Measurements from ENCODE around the gene COL28A1. TPM values are rescaled to one million over a fixed set of nuclear protein-coding genes. Genes with fewer than 3 reads are reported as not detected.

COL28A1 gene
- total and polyA plus RNA-seq, 4 donors: 1.3 to 10.2 (median 3.2) TPM

DNA sequence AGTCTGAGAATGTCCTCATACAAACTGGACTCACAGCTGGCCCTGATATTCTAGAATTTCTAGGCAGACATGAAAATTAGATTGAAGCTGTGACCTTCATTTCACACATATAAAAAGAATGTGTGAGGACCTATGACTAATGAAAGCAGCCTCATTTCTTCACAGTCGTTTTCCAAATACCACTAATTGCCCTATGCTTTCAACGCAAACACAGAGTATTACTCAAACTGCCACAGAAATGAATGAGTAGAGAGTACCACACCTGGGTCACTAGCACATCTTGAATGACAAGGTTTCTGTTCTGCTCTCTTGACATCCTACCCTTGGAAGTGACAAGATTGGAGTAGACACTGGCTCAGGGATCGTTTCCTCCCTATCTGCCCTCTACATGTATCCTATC is 211.0 kb downstream of the COL28A1 start:
- ATAC-seq (ENCODE audit: insufficient read depth, low FRiP score) (no peak), DNase-seq (no peak)
- 78 to 86% methylated on average over 3 of the region's 3 CpGs for WGBS, 2 donors
- Histone ChIP-seq H3K4me3 (no peak overlapping the region), H3K27ac (ENCODE audit: low read depth in 1 of 2, low read length in 1 of 2) (no peak overlapping the region), H3K27me3 (ENCODE audit: control insufficient read depth in 3 of 3, insufficient read depth in 3 of 3, low read length in 2 of 3) (no peaks in the 10 kb centered on the region), H3K36me3 (ENCODE audit: control insufficient read depth in 4 of 4, insufficient read depth in 4 of 4, low read length in 4 of 4) (no peaks in the 10 kb centered on the region), H3K9me3 (ENCODE audit: control insufficient read depth in 4 of 4, insufficient read depth in 3 of 4, low read length in 3 of 4) (no peaks in the 10 kb centered on the region), H3K4me1 (ENCODE audit: control insufficient read depth in 5 of 5, insufficient read depth in 5 of 5, low read length in 5 of 5) (peaks cover 0 to 5% (median 0%) of the 10 kb centered on the region in 5 donors), H3K9ac (ENCODE audit: insufficient read depth in 1 of 2, low read length in 2 of 2) (no peak overlapping the region)
- TF ChIP-seq, protein P1, sequence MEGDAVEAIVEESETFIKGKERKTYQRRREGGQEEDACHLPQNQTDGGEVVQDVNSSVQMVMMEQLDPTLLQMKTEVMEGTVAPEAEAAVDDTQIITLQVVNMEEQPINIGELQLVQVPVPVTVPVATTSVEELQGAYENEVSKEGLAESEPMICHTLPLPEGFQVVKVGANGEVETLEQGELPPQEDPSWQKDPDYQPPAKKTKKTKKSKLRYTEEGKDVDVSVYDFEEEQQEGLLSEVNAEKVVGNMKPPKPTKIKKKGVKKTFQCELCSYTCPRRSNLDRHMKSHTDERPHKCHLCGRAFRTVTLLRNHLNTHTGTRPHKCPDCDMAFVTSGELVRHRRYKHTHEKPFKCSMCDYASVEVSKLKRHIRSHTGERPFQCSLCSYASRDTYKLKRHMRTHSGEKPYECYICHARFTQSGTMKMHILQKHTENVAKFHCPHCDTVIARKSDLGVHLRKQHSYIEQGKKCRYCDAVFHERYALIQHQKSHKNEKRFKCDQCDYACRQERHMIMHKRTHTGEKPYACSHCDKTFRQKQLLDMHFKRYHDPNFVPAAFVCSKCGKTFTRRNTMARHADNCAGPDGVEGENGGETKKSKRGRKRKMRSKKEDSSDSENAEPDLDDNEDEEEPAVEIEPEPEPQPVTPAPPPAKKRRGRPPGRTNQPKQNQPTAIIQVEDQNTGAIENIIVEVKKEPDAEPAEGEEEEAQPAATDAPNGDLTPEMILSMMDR (IDR thresholded peaks at IDR 0.05; ENCODE audit: control extremely low read depth, extremely low read depth): no peak

DNA sequence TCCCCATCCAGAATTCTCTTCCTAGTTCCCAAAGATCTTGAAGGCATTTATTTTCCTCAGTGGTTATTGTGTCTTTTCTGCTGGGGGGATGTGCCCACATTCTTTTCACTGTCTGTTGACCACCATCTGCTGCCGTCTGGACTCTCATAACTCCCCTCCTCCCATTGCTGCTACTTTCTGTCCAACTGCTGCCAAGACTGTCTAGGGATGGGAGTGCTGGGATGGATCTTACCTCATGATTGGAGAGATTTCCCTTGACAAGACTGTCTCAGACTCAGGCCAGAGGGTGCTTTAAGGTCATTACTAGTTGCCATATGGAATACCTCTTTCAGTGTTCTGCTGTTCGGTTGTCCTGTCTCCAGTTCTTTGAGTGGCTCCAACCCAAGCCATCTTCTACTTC is 211.8 kb downstream of the COL28A1 start:
- Histone ChIP-seq H3K9me3 (ENCODE audit: control insufficient read depth in 4 of 4, insufficient read depth in 3 of 4, low read length in 3 of 4) (no peaks in the 10 kb centered on the region), H3K36me3 (ENCODE audit: control insufficient read depth in 4 of 4, insufficient read depth in 4 of 4, low read length in 4 of 4) (no peaks in the 10 kb centered on the region), H3K4me1 (ENCODE audit: control insufficient read depth in 5 of 5, insufficient read depth in 5 of 5, low read length in 5 of 5) (peaks cover 0 to 5% (median 0%) of the 10 kb centered on the region in 5 donors), H3K4me3 (no peak overlapping the region), H3K27ac (ENCODE audit: low read depth in 1 of 2, low read length in 1 of 2) (no peak overlapping the region), H3K9ac (ENCODE audit: insufficient read depth in 1 of 2, low read length in 2 of 2) (no peak overlapping the region), H3K27me3 (ENCODE audit: control insufficient read depth in 3 of 3, insufficient read depth in 3 of 3, low read length in 2 of 3) (no peaks in the 10 kb centered on the region)
- ATAC-seq (ENCODE audit: insufficient read depth, low FRiP score) (no peak), DNase-seq (no peak)
- 94% methylated on average over 2 of the region's 2 CpGs for WGBS, 2 donors
- TF ChIP-seq, protein P1 (IDR thresholded peaks at IDR 0.05; ENCODE audit: control extremely low read depth, extremely low read depth): no peak

DNA sequence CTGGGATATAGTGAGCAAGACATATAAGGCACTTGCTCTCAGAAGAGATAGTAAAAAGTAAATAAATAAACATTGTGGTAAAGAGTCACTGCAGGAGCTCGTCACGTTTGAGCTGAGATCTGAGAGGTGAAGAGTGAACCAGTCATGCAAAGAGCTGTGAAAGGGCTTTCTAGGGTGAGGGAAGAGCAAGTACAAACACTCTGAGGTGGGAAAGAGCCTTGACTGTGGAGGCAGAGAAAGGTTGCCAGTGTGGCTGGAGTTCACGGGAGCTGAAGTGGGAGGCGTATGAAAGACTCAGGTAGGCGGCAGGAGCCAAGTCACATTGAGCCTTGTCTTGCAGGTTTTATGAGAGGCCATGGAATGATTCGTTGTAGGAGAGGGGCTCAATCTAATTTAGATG is 212.3 kb downstream of the COL28A1 start:
- no peak overlapping the region for H3K27ac ChIP-seq (ENCODE audit: low read depth in 1 of 2, low read length in 1 of 2)
- TF ChIP-seq, protein P1 (IDR thresholded peaks at IDR 0.05; ENCODE audit: control extremely low read depth, extremely low read depth): no peak
- H3K9me3 ChIP-seq (ENCODE audit: control insufficient read depth in 4 of 4, insufficient read depth in 3 of 4, low read length in 3 of 4): no peaks in the 10 kb centered on the region
- 54 to 78% methylated on average over 6 of the region's 6 CpGs for WGBS, 2 donors
- H3K9ac ChIP-seq (ENCODE audit: insufficient read depth in 1 of 2, low read length in 2 of 2): no peak overlapping the region
- H3K4me1 ChIP-seq (ENCODE audit: control insufficient read depth in 5 of 5, insufficient read depth in 5 of 5, low read length in 5 of 5): peaks cover 0 to 5% (median 0%) of the 10 kb centered on the region in 5 donors
- ATAC-seq (ENCODE audit: insufficient read depth, low FRiP score) (no peak), DNase-seq (peak in 2 of 3 donors; percentile 29 to 36)
- H3K4me3 ChIP-seq: no peak overlapping the region
- no peaks in the 10 kb centered on the region for H3K36me3 ChIP-seq (ENCODE audit: control insufficient read depth in 4 of 4, insufficient read depth in 4 of 4, low read length in 4 of 4)
- no peaks in the 10 kb centered on the region for H3K27me3 ChIP-seq (ENCODE audit: control insufficient read depth in 3 of 3, insufficient read depth in 3 of 3, low read length in 2 of 3)

DNA sequence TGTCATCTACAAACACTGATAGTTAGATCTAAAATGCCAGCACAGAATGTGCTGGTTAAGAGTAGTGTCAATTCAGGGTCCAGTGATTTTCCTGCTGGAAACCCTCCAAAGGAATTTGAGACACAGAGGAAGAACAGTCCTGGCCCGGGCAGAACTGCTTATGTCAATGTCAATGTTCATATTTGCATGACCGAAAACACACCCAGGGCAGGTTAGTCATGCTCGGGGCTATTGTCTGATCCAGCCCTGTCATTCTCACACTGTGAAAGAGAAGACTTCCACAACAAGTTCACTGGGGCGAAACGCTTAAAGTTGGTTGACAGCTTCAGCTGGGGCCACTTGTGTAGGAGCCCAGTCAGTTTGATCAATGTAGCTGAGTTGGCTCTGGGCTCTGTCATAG is 214.0 kb downstream of the COL28A1 start:
- peak in 2 of 3 donors; percentile 33 to 34 for DNase-seq

More for the DNA sequence above, 214.0 kb downstream of the COL28A1 start:
- WGBS, 2 donors: 60 to 80% methylated on average over 5 of the region's 5 CpGs
- H3K4me1 ChIP-seq (ENCODE audit: control insufficient read depth in 5 of 5, insufficient read depth in 5 of 5, low read length in 5 of 5): peaks cover 0 to 5% (median 0%) of the 10 kb centered on the region in 5 donors
- no peak overlapping the region for H3K27ac ChIP-seq (ENCODE audit: low read depth in 1 of 2, low read length in 1 of 2)
- H3K36me3 ChIP-seq (ENCODE audit: control insufficient read depth in 4 of 4, insufficient read depth in 4 of 4, low read length in 4 of 4): no peaks in the 10 kb centered on the region
- H3K9ac ChIP-seq (ENCODE audit: insufficient read depth in 1 of 2, low read length in 2 of 2): no peak overlapping the region
- ATAC-seq (ENCODE audit: insufficient read depth, low FRiP score): no peak
- TF ChIP-seq, protein P1 (IDR thresholded peaks at IDR 0.05; ENCODE audit: control extremely low read depth, extremely low read depth): no peak
- H3K27me3 ChIP-seq (ENCODE audit: control insufficient read depth in 3 of 3, insufficient read depth in 3 of 3, low read length in 2 of 3): no peaks in the 10 kb centered on the region
- H3K9me3 ChIP-seq (ENCODE audit: control insufficient read depth in 4 of 4, insufficient read depth in 3 of 4, low read length in 3 of 4): no peaks in the 10 kb centered on the region
- no peak overlapping the region for H3K4me3 ChIP-seq
